ENCODE data around the gene ADGRG6.

DNA sequence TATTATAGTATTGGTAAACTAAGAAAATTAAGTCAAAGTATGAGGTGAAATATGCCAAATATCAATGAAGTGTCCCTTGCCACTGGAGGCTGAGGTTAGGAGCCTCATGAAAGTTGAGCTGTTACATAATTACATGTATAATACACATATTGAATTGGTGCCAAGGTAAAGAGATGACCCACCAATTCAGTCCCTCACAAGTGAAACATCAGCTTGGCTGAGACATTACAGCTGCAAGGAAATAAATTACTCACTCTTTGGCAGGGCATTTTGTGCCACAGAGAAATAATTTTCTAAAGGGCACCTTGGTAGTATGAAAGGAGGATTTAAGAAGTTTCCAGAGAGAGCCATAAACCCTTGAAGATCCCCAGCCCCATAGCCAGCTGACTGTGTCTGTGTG lies 127.4 kb downstream of the ADGRG6 start:
- TF ChIP-seq POLR2A (IDR thresholded peaks at IDR 0.05; ENCODE audit: low read length), result no peak
- no peak for TF ChIP-seq GATA1 (IDR thresholded peaks at IDR 0.05; ENCODE audit: low read depth, low read length)
